Endothelial cell of umbilical vein (primary cell): Measurements from ENCODE around the gene ERCC4. TPM values are rescaled to one million over a fixed set of nuclear protein-coding genes. Genes with fewer than 3 reads are reported as not detected.
"Not testable (repeated sequence)": the region's sequence is repeated elsewhere in the genome, so short reads cannot be mapped to it uniquely, and the experiment has no call there.

ENCODE experiments used
- BruUV-seq: library from RNA; stranded (reverse); fragments of 400-500 nt; replicated peaks from 2 replicates; lab custom pipeline; 2021; lab: Mats Ljungman, UMichigan
- CTCF ChIA-PET: fragments of 300-600, 350-600 bp; sonication (Branson Sonifier 250); formaldehyde crosslinking; loops from one replicate; lab custom pipeline; 2021; ENCODE audit warnings: antibody characterized with exemption, inconsistent platforms; lab: Charles Lee
- POLR2A ChIA-PET: fragments of 300-600, 350-600 bp; sonication (Branson Sonifier 250); formaldehyde crosslinking; loops from one replicate; lab custom pipeline; 2021; ENCODE audit warnings: antibody characterized with exemption, inconsistent platforms; lab: Charles Lee
- DNase-seq: peaks from one replicate; pipeline ENCODE4 v3.0.0-alpha.2; 2011; ENCODE audit warnings: low read depth, low spot score
- FAIRE-seq: peaks from 2 replicates; lab custom pipeline; 2011; peaks lifted over from hg19 to GRCh38; lab: Jason Lieb, UNC
- H2AFZ ChIP-seq: 2 replicates; pipeline ENCODE4 v1.6.0; 2012; ENCODE audit warnings: low read depth, low read length, control low read depth, inconsistent platforms
- H3K27ac ChIP-seq: 2 replicates; pipeline ENCODE4 v1.5.1; 2011; ENCODE audit warnings: low read depth, mild to moderate bottlenecking, control low read depth, low read length, moderate library complexity; ENCODE audit not compliant: insufficient read depth
- H3K27me3 ChIP-seq, 2 experiments: 2 replicates each; pipeline versions ENCODE4 v1.6.0 to v1.6.1; 2011; ENCODE audit warnings: low read length in 2 of 2, mixed read lengths in 1 of 2; ENCODE audit not compliant: control insufficient read depth in 2 of 2, insufficient read depth in 2 of 2
- H3K36me3 ChIP-seq, 2 experiments: 2 replicates in 1 of 2; 3 replicates in 1 of 2; pipeline ENCODE4 v1.5.1; 2011; ENCODE audit warnings: low read length in 2 of 2, mild to moderate bottlenecking in 1 of 2, moderate library complexity in 1 of 2; ENCODE audit not compliant: control insufficient read depth in 2 of 2, insufficient read depth in 2 of 2; ENCODE audit errors: extremely low read depth in 1 of 2
- H3K4me1 ChIP-seq: 3 replicates; pipeline ENCODE4 v1.5.1; 2011; ENCODE audit warnings: mild to moderate bottlenecking, low read length; ENCODE audit not compliant: control insufficient read depth, insufficient read depth; ENCODE audit errors: extremely low read depth
- H3K4me2 ChIP-seq: 2 replicates; pipeline ENCODE4 v1.6.1; 2011; ENCODE audit warnings: low read length, control low read depth, mixed read lengths; ENCODE audit not compliant: insufficient read depth
- H3K4me3 ChIP-seq, 3 experiments: fragments of 200-600 bp in 1 of 3; sonication (generic), shearing (Covaris generic) in 1 of 3; replicated peaks in 1 of 3; 2 replicates each; pipeline ENCODE4 v1.5.1; 2011 to 2016; ENCODE audit warnings: control low read depth in 3 of 3, low read length in 3 of 3, mild to moderate bottlenecking in 2 of 3, inconsistent platforms in 1 of 3, low read depth in 1 of 3, moderate library complexity in 1 of 3; ENCODE audit not compliant: insufficient read depth in 1 of 3
- H3K79me2 ChIP-seq: 2 replicates; pipeline ENCODE4 v1.6.0; 2012; ENCODE audit warnings: low read length, inconsistent platforms; ENCODE audit not compliant: control insufficient read depth, insufficient read depth
- H3K9ac ChIP-seq: replicated peaks from 2 replicates; pipeline ENCODE3; 2011; ENCODE audit warnings: low read length, control low read depth; ENCODE audit not compliant: insufficient read depth; ENCODE audit errors: extremely low read depth
- H3K9me1 ChIP-seq: replicated peaks from 3 replicates; pipeline ENCODE4 v1.6.0; 2011; ENCODE audit warnings: mild to moderate bottlenecking, low read length; ENCODE audit not compliant: control insufficient read depth, insufficient read depth; ENCODE audit errors: extremely low read depth
- H3K9me3 ChIP-seq: replicated peaks from 2 replicates; pipeline ENCODE4 v1.5.1; 2012; ENCODE audit warnings: low read length, inconsistent platforms; ENCODE audit not compliant: control insufficient read depth, insufficient read depth
- H4K20me1 ChIP-seq: replicated peaks from 2 replicates; pipeline ENCODE3; 2011; ENCODE audit warnings: mild to moderate bottlenecking, low read length; ENCODE audit not compliant: control insufficient read depth, insufficient read depth; ENCODE audit errors: extremely low read depth
- EZH2 ChIP-seq: IDR thresholded peaks from 2 replicates; pipeline ENCODE4 v1.6.1; 2012; ENCODE audit warnings: borderline replicate concordance, low read depth, mild to moderate bottlenecking, moderate library complexity, low read length, inconsistent platforms; ENCODE audit not compliant: severe bottlenecking
- FOS ChIP-seq: IDR thresholded peaks from 2 replicates; pipeline ENCODE4 v1.6.1; 2011; ENCODE audit warnings: mild to moderate bottlenecking, low read length, moderate library complexity, borderline replicate concordance; ENCODE audit not compliant: insufficient read depth
- GATA2 ChIP-seq: IDR thresholded peaks from 2 replicates; pipeline ENCODE4 v1.7.0; 2011; ENCODE audit warnings: low read depth, mild to moderate bottlenecking, moderate library complexity, mixed read lengths, low read length; ENCODE audit not compliant: insufficient read length, insufficient read depth
- JUN ChIP-seq: IDR thresholded peaks from 2 replicates; pipeline ENCODE4 v1.6.1; 2011; ENCODE audit warnings: borderline replicate concordance, low read depth; ENCODE audit not compliant: insufficient read length, insufficient read depth
- MYC ChIP-seq: IDR thresholded peaks from one replicate; pipeline ENCODE4 v1.6.1; 2011; ENCODE audit warnings: mild to moderate bottlenecking, low read depth, low read length
- POLR2A ChIP-seq: IDR thresholded peaks from 2 replicates; pipeline ENCODE4 v1.6.1; 2012; ENCODE audit warnings: low read depth, mild to moderate bottlenecking, control low read depth, low read length
- POLR2AphosphoS5 ChIP-seq: IDR thresholded peaks from 2 replicates; pipeline ENCODE4 v1.6.1; 2012; ENCODE audit warnings: low read depth, mild to moderate bottlenecking, control low read depth, low read length, moderate library complexity; ENCODE audit not compliant: insufficient read depth
- dilution Hi-C: fragments of 300-500 bp; cut with MboI; formaldehyde crosslinking; loops from one replicate; pipeline ENCODE4 v1.15.0; 2019; ENCODE audit warnings: low sequenced_read_pairs; ENCODE audit not compliant: extremely low pct_ligation_motif_present
- intact Hi-C: fragments of 100-400 bp; cut with micrococcal nuclease; formaldehyde crosslinking; loops from one replicate; pipeline ENCODE4 v1.10.0; 2022
- polyA plus RNA-seq, 4 experiments: library from polyadenylated mRNA; depleted of rRNA in 3 of 4; stranded (reverse) in 3 of 4; unstranded in 1 of 4; fragments of >200 nt; gene quantifications; 2 replicates each; pipeline versions ENCODE4 v1.2.1 to v1.2.3, GENCODE V29; 2011 to 2012; ENCODE audit warnings: missing spikeins in 1 of 4
- total RNA-seq: library from RNA; stranded (reverse); gene quantifications from 2 replicates; pipeline ENCODE4 v1.2.3, GENCODE V29; 2021
- TF ChIP-seq, protein P1 (sequence below), 2 donors: IDR thresholded peaks; 1 replicate in 1 of 2; 2 replicates in 1 of 2; pipeline ENCODE4 v1.5.1; 2011; ENCODE audit warnings: low read length in 2 of 2, mild to moderate bottlenecking in 2 of 2, moderate library complexity in 2 of 2, control low read depth in 1 of 2, inconsistent platforms in 1 of 2, low read depth in 1 of 2; ENCODE audit not compliant: insufficient read depth in 1 of 2; ENCODE audit errors: extremely low read depth in 1 of 2
- TF ChIP-seq, protein P2 (sequence below): IDR thresholded peaks from 2 replicates; pipeline ENCODE4 v1.6.1; 2011; ENCODE audit not compliant: insufficient read depth, insufficient read length

ERCC4 gene
- total and polyA plus RNA-seq, 2 donors (not counting 3 experiments of a cell fraction or from before 2014, with no cell fraction given) = 4.9 to 17.1 TPM

DNA sequence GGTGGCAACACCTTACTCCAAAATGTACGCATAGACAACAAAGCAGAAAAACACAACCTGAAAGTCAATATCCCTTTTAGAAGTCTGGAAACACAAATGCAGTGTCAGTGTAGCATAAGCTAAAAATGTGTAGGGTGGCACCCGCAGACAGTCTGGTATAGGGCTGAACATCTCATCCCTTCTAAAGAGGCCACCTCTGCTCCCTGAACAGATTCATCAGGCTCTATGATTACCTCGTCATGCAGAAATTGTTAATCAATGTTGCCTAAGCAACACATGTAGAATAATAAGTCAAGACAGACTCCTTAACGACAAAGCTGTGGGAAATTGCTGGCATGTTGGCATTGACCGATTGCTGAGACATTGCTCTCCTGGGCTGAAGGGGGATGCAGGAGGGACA lies 33.3 kb upstream of the ERCC4 start:
- ChIA-PET POLR2A (no interaction called here), CTCF (no interaction called here)
- H3K9ac ChIP-seq = no peak overlapping the region
- FAIRE-seq = no peak
- H3K79me2 ChIP-seq = no peaks in the 10 kb centered on the region
- H3K9me3 ChIP-seq = no peaks in the 10 kb centered on the region
- BruUV-seq = no TSS peak
- no peaks in the 10 kb centered on the region for H4K20me1 ChIP-seq
- H3K4me3 ChIP-seq = no peak overlapping the region
- H3K27me3 ChIP-seq = no peaks in the 10 kb centered on the region
- no peaks in the 10 kb centered on the region for H3K4me1 ChIP-seq
- no peaks in the 10 kb centered on the region for H3K9me1 ChIP-seq
- no peak for TF ChIP-seq POLR2AphosphoS5
- TF ChIP-seq FOS = no peak
- TF ChIP-seq GATA2 = no peak
- TF ChIP-seq EZH2 = no peak
- no peak for TF ChIP-seq POLR2A
- no peak for TF ChIP-seq JUN
- TF ChIP-seq, protein P1, sequence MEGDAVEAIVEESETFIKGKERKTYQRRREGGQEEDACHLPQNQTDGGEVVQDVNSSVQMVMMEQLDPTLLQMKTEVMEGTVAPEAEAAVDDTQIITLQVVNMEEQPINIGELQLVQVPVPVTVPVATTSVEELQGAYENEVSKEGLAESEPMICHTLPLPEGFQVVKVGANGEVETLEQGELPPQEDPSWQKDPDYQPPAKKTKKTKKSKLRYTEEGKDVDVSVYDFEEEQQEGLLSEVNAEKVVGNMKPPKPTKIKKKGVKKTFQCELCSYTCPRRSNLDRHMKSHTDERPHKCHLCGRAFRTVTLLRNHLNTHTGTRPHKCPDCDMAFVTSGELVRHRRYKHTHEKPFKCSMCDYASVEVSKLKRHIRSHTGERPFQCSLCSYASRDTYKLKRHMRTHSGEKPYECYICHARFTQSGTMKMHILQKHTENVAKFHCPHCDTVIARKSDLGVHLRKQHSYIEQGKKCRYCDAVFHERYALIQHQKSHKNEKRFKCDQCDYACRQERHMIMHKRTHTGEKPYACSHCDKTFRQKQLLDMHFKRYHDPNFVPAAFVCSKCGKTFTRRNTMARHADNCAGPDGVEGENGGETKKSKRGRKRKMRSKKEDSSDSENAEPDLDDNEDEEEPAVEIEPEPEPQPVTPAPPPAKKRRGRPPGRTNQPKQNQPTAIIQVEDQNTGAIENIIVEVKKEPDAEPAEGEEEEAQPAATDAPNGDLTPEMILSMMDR (IDR thresholded peaks at IDR 0.05; ENCODE audit: extremely low read depth in 1 of 2, insufficient read depth in 1 of 2, low read depth in 1 of 2, low read length in 2 of 2) = no peak
- TF ChIP-seq MYC = no peak
- TF ChIP-seq, protein P2, sequence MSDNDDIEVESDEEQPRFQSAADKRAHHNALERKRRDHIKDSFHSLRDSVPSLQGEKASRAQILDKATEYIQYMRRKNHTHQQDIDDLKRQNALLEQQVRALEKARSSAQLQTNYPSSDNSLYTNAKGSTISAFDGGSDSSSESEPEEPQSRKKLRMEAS = no peak
- DNase-seq = no peak
- dilution Hi-C loops (no loop called here), intact Hi-C loops (no loop called here)
- no peak overlapping the region for H3K27ac ChIP-seq
- no peak overlapping the region for H3K4me2 ChIP-seq
- no peak overlapping the region for H2AFZ ChIP-seq
- H3K36me3 ChIP-seq = no peaks in the 10 kb centered on the region

DNA sequence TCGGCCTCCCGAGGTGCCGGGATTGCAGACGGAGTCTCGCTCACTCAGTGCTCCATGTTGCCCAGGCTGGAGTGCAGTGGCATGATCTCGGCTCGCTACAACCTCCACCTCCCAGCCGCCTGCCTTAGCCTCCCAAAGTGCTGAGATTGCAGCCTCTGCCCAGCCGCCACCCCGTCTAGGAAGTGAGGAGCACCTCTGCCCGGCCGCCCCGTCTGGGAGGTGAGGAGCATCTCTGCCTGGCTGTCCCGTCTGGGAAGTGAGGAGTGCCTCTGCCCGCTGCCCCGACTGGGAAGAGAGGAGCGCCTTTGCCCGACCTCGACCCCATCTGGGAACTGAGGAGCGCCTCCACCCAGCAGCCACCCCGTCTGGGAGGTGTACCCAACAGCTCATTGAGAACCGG lies 30.6 kb upstream of the ERCC4 start:
- H3K9me3 ChIP-seq, H3K4me2 ChIP-seq, FAIRE-seq, intact Hi-C loops, BruUV-seq, H3K27me3 ChIP-seq, CTCF ChIA-PET, H3K36me3 ChIP-seq, dilution Hi-C loops, H3K4me3 ChIP-seq, DNase-seq, H3K9me1 ChIP-seq, H3K79me2 ChIP-seq, POLR2A ChIA-PET, H4K20me1 ChIP-seq, H3K9ac ChIP-seq, H2AFZ ChIP-seq, H3K27ac ChIP-seq, H3K4me1 ChIP-seq: not testable (repeated sequence)
